Sciatic nerve (tissue), 2 donors: ENCODE results near the gene TUBA1B. TPM values are rescaled to one million over a fixed set of nuclear protein-coding genes. Genes with fewer than 3 reads are reported as not detected.

Experiments
- ATAC-seq: fragments of 200-7000 bp; cut with Tn5 transposase; one replicate; pipeline ENCODE4 v1.9.1; 2020; ENCODE audit warnings: mild to moderate bottlenecking, moderate library complexity
- DNase-seq: peaks from one replicate; pipeline ENCODE4 v3.0.0-alpha.2; 2020; ENCODE audit warnings: low spot score
- intact Hi-C: fragments of 100-400 bp; cut with DNase I; formaldehyde crosslinking; loops from one replicate; pipeline ENCODE4 v1.14.2; 2022
- total RNA-seq: library from RNA; stranded (reverse); fragmentation: NEBNext Ultra II Directional; extraction: Animal tissue kit (Norgen Biotek cat#: 25700); gene quantifications from one replicate; pipeline ENCODE4 v1.2.1, GENCODE V29; 2021
- donor health status: DM: no; HTN: no; CAD: no.
- donor health status: DM: no; HTN: no; CAD: no.

The TUBA1B gene
- total RNA-seq, 1 donor from 2014 or later, result 680 TPM

DNA sequence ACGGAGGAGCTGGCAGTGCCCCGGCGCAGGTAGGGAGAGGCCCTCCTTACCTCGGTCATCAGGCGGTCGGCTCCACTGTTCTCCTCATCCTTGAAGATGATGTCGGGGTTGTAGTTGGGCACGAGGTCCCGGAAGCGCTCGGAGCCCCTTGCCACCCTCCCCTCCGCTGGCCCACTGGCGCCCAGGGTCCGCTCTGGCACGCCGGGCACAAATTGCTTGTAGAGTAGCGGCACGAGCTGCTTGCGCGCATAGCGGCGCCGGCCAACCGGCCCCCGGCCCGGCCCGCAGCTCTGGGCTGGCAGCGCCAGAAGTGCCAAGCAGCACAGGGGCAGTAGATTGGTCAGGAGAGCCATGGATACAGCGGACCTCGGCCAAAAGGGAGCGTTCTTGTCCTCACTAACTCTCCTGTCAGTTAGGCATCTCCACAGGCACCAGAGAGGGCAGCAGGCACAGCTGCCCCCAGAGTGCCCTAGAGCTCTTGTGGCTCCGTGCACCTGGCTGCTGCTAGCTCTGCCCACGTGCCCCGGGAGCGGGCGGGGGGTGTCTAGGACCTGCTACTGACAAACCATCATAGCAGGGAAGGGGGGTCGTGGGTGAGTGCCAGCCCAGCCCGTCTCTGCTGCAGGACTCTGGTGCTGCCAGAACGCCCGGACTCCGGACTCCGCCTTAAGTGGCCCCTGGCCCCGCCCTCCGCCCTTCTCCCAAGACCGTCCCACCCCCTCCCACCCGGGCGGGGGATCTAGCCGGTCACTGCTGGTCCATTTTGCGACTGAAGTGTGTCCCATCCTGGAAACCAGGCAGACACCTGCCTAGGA is 36.8 kb downstream of the TUBA1B start, which contains the start of gene DHH:
Gene DHH (minus strand): TSS at position 642 of the 815 bp plus-strand sequence. CDS start 289 bp downstream, at position 353.
- intact Hi-C loops, result no loop called here
- DNase-seq (peak; percentile 86), ATAC-seq (peak; percentile 43)

DNA sequence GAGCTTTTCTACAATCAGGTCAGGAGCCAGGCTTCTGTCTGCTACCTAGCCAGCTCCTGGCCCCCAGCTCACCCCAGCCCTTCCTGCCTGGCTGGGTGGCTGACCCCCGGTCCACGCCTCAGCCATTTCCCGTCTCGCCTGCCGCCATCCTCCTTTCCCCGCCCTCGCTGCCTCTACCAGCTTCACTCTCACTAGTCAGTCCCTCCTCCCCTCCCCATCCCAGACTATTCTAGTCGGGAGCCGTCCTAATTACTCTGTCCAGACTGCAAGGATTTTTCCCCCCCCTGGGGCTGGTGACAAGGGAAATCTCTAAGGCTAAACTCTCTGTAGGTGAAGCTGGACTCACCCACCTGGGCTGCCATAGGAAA is 37.4 kb downstream of the TUBA1B start:
- intact Hi-C loops, result no loop called here
- no peak for DNase-seq
- ATAC-seq, result no peak

DNA sequence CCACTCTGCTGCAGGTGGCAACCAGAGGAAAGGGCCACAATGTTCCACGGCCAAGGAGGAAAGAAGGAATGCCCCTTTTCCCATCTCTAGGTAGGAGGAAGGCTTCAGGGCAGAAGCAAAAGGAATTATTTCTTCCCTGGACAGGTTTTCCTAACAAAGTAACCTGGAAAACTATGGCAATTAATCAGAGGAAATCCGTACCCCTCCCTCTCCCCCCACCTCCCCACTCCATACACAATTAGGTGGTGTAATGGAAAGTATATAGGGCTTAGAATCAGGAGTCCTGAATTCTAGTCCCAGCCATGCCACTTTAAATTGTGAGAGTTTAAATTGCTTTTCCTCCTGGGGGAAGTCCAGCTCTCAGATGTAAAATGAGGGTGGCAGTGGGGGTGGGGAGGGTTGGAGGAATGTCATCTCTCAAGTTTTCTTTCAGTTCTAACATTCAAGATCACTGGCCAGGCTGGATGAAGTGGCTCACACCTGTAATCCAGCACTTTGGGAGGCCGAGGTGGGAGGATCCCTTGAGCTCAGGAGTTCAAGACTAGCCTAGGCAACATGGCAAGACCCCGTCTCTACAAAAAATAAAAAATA is 38.3 kb downstream of the TUBA1B start:
- intact Hi-C loops, result no loop called here
- DNase-seq (no peak), ATAC-seq (no peak)

DNA sequence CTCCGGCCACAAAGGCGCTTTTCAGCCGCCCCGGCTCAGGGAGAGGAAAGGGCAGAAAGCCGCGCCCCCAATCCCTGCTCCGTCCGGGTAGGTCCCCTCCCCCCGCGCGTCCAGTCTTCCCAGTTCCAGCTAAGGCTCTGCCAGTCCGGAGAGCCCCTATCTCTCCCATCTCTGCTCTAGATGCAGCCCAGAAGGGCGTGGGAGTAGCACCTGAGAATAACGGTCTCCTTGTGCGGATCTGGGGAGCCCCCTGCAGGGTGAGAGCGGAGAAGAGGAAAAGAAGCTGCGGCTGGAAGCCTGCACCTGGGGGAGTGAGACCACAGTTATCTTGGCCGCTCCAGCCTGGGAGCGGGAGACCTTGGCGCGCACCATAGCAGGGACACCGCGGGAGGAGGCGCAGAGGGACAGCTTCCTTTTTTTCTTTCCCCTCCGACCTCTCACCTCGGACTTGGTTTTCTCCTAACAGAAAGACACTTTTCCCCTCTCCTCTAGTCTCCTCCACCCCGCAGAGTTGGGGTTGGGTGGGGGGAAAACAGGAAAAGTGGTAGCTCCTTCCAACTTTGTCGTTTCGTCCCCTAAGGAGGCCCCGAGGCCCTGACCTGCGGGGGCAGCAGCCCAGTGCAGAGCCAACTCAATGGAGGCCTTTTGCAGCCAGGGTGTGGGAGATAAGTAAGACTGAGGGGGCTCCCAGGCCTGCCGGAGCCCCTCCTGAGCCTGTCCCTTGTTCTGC is 38.9 kb downstream of the TUBA1B start:
- DNase-seq, result peak; percentile 89
- intact Hi-C loops, result no loop called here
- ATAC-seq, result peak; percentile 66

DNA sequence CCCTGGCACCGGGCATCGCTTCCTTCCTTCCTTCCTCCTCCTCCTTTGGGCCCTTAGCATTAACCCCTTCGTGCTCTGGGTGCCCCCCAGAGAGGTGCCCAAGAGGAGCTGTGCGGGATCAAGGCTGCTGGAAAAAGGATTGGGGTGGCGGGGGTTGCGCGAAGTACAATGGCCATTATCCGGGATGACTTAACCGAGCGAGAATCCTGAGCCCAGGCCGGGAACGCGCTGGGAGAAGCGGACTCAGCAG is 39.4 kb downstream of the TUBA1B start:
- ATAC-seq (no peak), DNase-seq (no peak)
- intact Hi-C loops, result no loop called here

DNA sequence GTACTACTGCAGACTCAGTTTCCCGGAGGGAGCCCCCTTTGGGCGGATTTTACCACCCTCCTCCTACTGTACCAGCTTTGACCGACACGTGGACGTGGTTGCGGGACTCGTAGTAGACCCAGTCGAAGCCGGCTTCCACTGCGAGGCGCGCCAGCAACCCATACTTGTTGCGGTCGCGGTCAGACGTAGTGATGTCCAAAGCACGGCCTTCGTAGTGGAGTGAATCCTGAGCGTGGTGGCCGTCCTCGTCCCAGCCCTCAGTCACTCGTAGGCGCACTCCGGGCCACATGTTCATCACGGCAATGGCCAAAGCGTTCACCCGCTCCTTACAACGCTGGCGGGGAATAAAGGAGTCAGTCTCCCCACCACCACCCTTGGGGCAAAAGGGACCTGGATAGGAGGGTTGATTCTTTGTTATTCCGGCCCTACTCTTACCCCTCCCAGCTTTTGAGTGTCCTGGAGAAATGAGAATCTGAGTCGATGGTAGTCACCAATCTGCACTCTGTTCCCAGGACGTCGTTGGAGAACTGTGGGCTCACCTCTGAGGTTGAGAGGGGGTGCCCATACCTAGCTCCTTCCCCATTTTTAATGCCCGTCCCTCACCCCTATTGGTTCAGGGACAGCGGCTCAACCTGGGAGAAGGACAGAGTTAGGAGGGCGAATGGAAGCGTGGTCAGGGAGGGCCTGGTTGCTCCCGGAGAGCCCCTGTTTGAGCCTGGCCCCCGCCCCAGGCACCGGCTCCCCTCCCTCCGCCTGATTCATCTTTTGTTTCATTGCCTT is 39.9 kb downstream of the TUBA1B start:
- intact Hi-C loops, result no loop called here
- ATAC-seq (peak; percentile 1), DNase-seq (no peak)

DNA sequence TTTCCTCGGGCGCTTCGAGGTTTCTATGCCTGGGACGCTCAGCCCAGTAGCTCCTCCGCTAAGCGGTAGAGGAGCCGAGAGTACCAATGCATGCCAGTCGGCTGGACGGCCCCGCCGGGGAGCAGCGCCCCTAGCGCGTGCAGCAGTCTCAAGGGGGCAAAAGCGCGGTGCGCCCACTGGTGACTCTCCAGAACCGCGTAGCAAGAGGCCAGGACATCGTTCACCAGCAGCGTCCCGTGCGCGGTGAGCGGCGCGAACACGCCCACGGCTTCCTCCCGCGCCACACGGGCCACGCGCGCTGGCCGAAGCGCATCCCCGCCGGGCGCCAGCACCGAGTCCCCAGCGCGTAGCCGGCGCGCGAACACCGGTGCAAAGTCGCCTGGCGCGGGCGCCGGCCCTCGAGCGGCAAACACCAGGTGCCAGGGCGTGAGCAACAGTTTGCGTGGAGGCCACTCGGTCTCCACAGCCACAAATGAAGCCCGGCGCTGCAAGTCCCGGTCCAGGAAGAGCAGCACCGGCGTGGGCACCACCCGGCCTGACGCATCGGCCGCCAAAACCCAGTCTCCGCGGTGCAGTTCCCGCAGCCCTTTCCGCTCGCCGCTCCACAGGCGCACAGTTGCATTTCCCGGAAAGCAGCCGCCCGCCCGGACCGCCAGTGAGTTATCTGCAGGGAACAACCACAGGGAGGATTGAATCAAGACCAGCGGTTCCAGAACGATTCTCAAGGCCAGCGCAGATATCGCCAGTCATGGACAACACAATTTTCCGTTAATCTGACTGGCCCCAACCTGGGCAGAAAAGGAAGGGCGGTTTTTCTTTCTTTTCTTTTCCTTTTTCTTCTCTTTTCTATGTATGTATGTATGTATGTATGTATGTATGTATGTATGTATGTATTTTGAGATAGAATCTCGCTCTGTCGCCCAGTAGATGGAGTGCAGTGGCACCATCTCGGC is 41.1 kb downstream of the TUBA1B start:
- no peak for ATAC-seq
- no peak for DNase-seq
- intact Hi-C loops, result no loop called here

DNA sequence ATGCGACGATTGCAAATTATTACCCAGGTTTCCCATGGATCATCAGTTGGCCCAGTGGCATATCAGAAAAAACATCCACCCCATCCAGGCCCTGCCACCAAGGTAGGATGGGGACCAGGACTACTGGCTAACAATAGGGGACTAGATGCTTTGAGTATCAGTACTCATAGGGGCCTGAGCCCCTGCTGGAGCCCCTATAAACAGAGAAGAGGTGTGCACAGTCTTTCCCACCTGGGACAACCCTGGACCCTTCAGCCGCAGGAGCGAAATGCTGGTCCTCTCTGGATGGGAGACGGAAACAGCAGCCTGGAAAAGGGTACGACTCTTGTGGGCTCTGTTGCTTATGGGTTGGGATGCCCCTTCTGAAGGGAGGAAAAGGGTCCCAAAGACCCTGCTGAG is 42.3 kb downstream of the TUBA1B start:
- intact Hi-C loops, result no loop called here
- no peak for ATAC-seq

DNA sequence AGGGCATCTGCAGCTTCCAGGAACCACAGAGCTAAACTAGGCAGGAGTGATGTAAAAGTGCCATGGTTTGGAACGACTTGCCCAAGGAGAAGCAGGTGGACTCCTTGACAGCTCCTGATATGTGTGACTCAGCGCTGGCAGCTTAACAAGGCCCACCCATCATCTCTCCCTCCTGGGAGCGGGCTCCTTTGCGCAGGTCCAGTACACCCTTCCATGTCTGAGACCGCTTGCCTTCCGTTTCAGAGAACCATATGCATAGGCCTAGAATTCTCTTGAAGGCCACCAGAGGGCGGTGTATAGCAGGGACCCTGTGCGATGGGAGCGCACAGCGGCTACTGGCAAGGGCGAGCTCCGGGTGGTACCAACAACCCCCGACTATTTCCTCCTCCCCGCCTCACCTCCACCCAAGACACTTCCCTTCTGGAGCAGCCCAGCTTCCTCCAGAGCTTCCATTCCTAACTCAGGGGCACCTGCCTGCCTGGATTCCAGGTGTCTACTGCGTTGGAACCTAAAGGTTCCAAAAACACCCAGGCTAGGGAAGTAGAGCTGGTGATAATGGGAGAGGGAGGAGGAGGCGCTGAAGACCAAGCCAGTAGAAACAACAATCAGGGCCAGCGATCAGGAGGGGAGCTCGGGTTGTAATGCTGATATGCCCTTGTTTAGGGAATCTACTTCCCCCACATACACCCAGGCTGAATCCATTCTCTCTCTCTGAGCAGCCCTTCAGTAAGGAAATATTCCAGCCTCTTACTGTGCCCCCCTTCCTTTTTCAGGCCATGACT is 42.9 kb downstream of the TUBA1B start:
- DNase-seq, result peak; percentile 85
- peak; percentile 89 for ATAC-seq
- intact Hi-C loops, result no loop called here

More for the DNA sequence above, 42.3 kb downstream of the TUBA1B start:
- no peak for DNase-seq

DNA sequence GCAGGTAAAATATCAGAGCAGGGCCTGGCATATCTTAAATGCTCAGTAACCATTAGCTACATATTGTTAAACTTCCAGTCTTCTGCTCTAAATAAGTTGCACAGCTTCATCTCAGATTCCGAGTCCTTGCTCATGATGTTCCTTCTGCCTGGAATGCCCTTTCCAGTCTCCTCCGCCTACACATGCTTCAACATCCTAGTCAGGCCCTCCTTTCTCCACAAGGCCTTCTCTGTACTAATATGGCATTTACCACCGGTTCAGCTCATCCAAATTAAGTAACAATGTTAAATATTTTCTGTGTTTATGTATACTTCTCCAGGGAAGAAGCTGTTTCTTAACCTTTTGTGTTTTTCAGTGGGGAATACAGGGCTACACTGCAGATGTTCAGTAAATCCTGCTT is 45.1 kb downstream of the TUBA1B start:
- no peak for DNase-seq
- ATAC-seq, result no peak
- intact Hi-C loops, result no loop called here

DNA sequence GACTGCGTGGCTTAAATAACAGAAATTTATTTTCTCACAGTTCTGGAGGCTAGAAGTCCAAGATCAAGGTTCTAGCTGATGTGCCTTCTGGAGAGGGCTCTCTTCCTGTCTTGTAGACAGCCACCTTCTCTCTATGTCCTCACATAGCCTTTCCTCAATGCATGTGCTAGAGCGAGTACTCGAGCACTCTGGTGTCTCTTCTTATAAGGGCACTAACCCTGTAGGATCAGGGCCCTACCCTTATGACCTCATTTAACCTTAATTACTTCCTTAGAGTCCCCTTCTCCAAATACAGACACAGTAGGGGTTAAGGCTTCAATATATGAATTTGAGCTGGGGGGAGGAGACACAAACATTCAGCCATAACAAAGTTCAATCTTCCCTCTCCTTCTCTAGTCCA is 46.8 kb downstream of the TUBA1B start:
- ATAC-seq (no peak), DNase-seq (no peak)
- intact Hi-C loops, result no loop called here

DNA sequence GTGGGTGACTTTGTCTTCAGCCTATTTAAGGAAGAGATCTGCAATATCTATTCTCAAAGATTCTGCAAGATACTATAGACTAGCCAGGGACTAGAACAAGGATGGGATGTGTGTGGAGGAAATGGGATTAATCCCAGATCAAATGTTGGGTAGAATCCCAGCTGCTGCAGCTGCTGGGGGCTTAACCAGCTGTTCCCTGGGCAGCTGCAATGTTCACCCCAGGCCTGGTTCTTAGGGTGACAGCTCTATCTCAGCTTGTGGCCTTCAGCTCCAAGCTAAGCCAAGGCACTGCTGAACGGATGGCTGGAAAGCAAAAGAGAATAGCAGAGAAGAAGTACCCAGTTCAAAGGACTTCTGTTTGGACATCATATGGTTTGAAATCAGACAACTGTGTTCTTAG is 51.4 kb downstream of the TUBA1B start:
- no peak for DNase-seq
- ATAC-seq, result no peak
- intact Hi-C loops, result no loop called here

Other genes starting within 250 kb of the TUBA1B start
- 17.8 TPM for gene FKBP11, start 205.9 kb downstream of the TUBA1B start, total RNA-seq
- 112 TPM for gene ARF3, start 173.9 kb downstream of the TUBA1B start, total RNA-seq
- gene WNT10B, start 159.7 kb downstream of the TUBA1B start, total RNA-seq, result 1.1 TPM
- not detected for gene WNT1, start 153.1 kb downstream of the TUBA1B start, total RNA-seq
- gene DDN, start 132.0 kb downstream of the TUBA1B start, total RNA-seq, result not detected
- gene PRKAG1, start 112.6 kb downstream of the TUBA1B start, total RNA-seq, result 46.4 TPM
- gene KMT2D, start 70.6 kb downstream of the TUBA1B start, total RNA-seq, result 123 TPM
- 2.7 TPM for gene RHEBL1, start 61.4 kb downstream of the TUBA1B start, total RNA-seq
- gene DHH, start 36.6 kb downstream of the TUBA1B start, total RNA-seq, result 54.5 TPM
- gene LMBR1L, start 20.5 kb downstream of the TUBA1B start, total RNA-seq, result 99.1 TPM
- 346 TPM for gene TUBA1A, start 57.7 kb upstream of the TUBA1B start, total RNA-seq
- gene TUBA1C, start 133.7 kb upstream of the TUBA1B start, total RNA-seq, result 59.8 TPM
- gene PRPH, start 163.8 kb upstream of the TUBA1B start, total RNA-seq, result 3.7 TPM
- 0.58 TPM for gene TROAP, start 191.9 kb upstream of the TUBA1B start, total RNA-seq
- not detected for gene C1QL4, start 205.8 kb upstream of the TUBA1B start, total RNA-seq
- not detected for gene DNAJC22, start 215.5 kb upstream of the TUBA1B start, total RNA-seq
- gene SPATS2, start 236.1 kb upstream of the TUBA1B start, total RNA-seq, result 14.8 TPM